Activated CD4-positive, alpha-beta T cell treated with anti-CD3 and anti-CD28 coated beads, Interleukin-2, amount 10 ng/mL, durations not matched to agents 24 days and 14 days (primary cell): ENCODE data around the gene PPP1R27. TPM values are rescaled to one million over a fixed set of nuclear protein-coding genes. Genes with fewer than 3 reads are reported as not detected.

ENCODE experiments used
- DNase-seq: peaks from one replicate; pipeline ENCODE4 v3.0.0; 2022
- H3K27ac Mint-ChIP-seq: one replicate; pipeline ENCODE4 v1.8.0; 2022; ENCODE audit warnings: mild to moderate bottlenecking, mixed read lengths
- H3K27me3 Mint-ChIP-seq: one replicate; pipeline ENCODE4 v1.8.0; 2022; ENCODE audit warnings: mixed read lengths
- H3K36me3 Mint-ChIP-seq: one replicate; pipeline ENCODE4 v1.8.0; 2022; ENCODE audit warnings: low read depth, mild to moderate bottlenecking, mixed read lengths
- H3K4me1 Mint-ChIP-seq: one replicate; pipeline ENCODE4 v1.8.0; 2021; ENCODE audit warnings: mixed read lengths
- H3K4me3 Mint-ChIP-seq: one replicate; pipeline ENCODE4 v1.8.0; 2022; ENCODE audit warnings: mild to moderate bottlenecking, moderate library complexity, mixed read lengths
- H3K9me3 Mint-ChIP-seq: one replicate; pipeline ENCODE4 v1.8.0; 2021; ENCODE audit warnings: mixed read lengths
- intact Hi-C: fragments of 100-400 bp; cut with micrococcal nuclease; formaldehyde crosslinking; loops from one replicate; pipeline ENCODE4 v1.15.1; 2023
- total RNA-seq: library from RNA; stranded (reverse); gene quantifications from 2 replicates; pipeline ENCODE4 v1.2.3, GENCODE V29; 2022

The PPP1R27 gene
- total RNA-seq, 1 donor from 2014 or later, result not detected

GRCh38 chr17:81867170-81867990, 32.5 kb upstream of the PPP1R27 start:
- no peaks in the 10 kb centered on the region for H3K27me3 Mint-ChIP-seq
- H3K36me3 Mint-ChIP-seq, result peaks cover 51% of the 10 kb centered on the region
- H3K9me3 Mint-ChIP-seq, result no peaks in the 10 kb centered on the region
- DNase-seq, result peak; percentile 70
- H3K4me3 Mint-ChIP-seq, result peak overlapping the region; percentile 39
- intact Hi-C loops, result no loop called here
- H3K4me1 Mint-ChIP-seq, result peaks cover 39% of the 10 kb centered on the region
- H3K27ac Mint-ChIP-seq, result peak overlapping the region; percentile 56

- Mint-ChIP-seq H3K4me3 (peak overlapping the region; percentile 5), H3K27me3 (no peaks in the 10 kb centered on the region), H3K27ac (peak overlapping the region; percentile 63), H3K36me3 (peaks cover 51% of the 10 kb centered on the region), H3K9me3 (no peaks in the 10 kb centered on the region), H3K4me1 (peaks cover 41% of the 10 kb centered on the region)
- intact Hi-C loops, result no loop called here
- no peak for DNase-seq
These were observed 31.8 kb upstream of the PPP1R27 start for GRCh38 chr17:81866440-81867169.

GRCh38 chr17:81865733-81866439, 31.0 kb upstream of the PPP1R27 start:
- Mint-ChIP-seq H3K27ac (peak overlapping the region; percentile 63), H3K4me1 (peaks cover 41% of the 10 kb centered on the region), H3K36me3 (peaks cover 49% of the 10 kb centered on the region), H3K9me3 (no peaks in the 10 kb centered on the region), H3K27me3 (no peaks in the 10 kb centered on the region), H3K4me3 (no peak overlapping the region)
- intact Hi-C loops, result no loop called here
- no peak for DNase-seq

GRCh38 chr17:81865358-81865732, 30.5 kb upstream of the PPP1R27 start:
- DNase-seq, result no peak
- no peak overlapping the region for H3K4me3 Mint-ChIP-seq
- H3K36me3 Mint-ChIP-seq, result peaks cover 51% of the 10 kb centered on the region
- H3K4me1 Mint-ChIP-seq, result peaks cover 43% of the 10 kb centered on the region
- intact Hi-C loops, result no loop called here
- H3K27ac Mint-ChIP-seq, result peak overlapping the region; percentile 28
- H3K9me3 Mint-ChIP-seq, result no peaks in the 10 kb centered on the region
- H3K27me3 Mint-ChIP-seq, result no peaks in the 10 kb centered on the region

- Mint-ChIP-seq H3K27ac (peak overlapping the region; percentile 49), H3K4me3 (no peak overlapping the region), H3K9me3 (no peaks in the 10 kb centered on the region), H3K27me3 (no peaks in the 10 kb centered on the region), H3K36me3 (peaks cover 46% of the 10 kb centered on the region), H3K4me1 (peaks cover 40% of the 10 kb centered on the region)
- no peak for DNase-seq
- intact Hi-C loops, result loop anchor here (5.0 kb wide), 2 partner anchors 113 to 158 kb away; partner anchors contain the start of genes ASPSCR1, CENPX and LRRC45
These were observed 29.3 kb upstream of the PPP1R27 start for GRCh38 chr17:81863833-81864768.

GRCh38 chr17:81863123-81863675, 28.3 kb upstream of the PPP1R27 start:
- peaks cover 50% of the 10 kb centered on the region for H3K36me3 Mint-ChIP-seq

GRCh38 chr17:81860756-81861568, 26.1 kb upstream of the PPP1R27 start:
- Mint-ChIP-seq H3K9me3 (no peaks in the 10 kb centered on the region), H3K4me1 (peaks cover 44% of the 10 kb centered on the region), H3K4me3 (peak overlapping the region; percentile 96), H3K36me3 (peaks cover 56% of the 10 kb centered on the region), H3K27ac (peak overlapping the region; percentile 98), H3K27me3 (no peaks in the 10 kb centered on the region)
- peak; percentile 100 for DNase-seq
- intact Hi-C loops, result loop anchor here (1.0 to 5.0 kb wide), 7 partner anchors 9 to 237 kb away; partner anchors contain the start of genes ALYREF, ANAPC11, ASPSCR1 and CENPX

More at GRCh38 chr17:81863123-81863675, 28.3 kb upstream of the PPP1R27 start:
- H3K27ac Mint-ChIP-seq, result peak overlapping the region; percentile 49
- intact Hi-C loops, result loop anchor here (5.0 kb wide), 2 partner anchors 114 to 159 kb away; partner anchors contain the start of genes ASPSCR1, CENPX and LRRC45
- H3K4me1 Mint-ChIP-seq, result peaks cover 46% of the 10 kb centered on the region
- H3K4me3 Mint-ChIP-seq, result peak overlapping the region; percentile 76
- DNase-seq, result no peak
- H3K27me3 Mint-ChIP-seq, result no peaks in the 10 kb centered on the region
- no peaks in the 10 kb centered on the region for H3K9me3 Mint-ChIP-seq

- peaks cover 59% of the 10 kb centered on the region for H3K36me3 Mint-ChIP-seq
These were observed 25.3 kb upstream of the PPP1R27 start, which contains the start of gene P4HB for GRCh38 chr17:81859906-81860755. Gene P4HB (minus strand): TSS chr17:81860535. CDS start chr17:81860471, 64 bp downstream.

GRCh38 chr17:81858967-81859905, 24.4 kb upstream of the PPP1R27 start:
- H3K27me3 Mint-ChIP-seq, result no peaks in the 10 kb centered on the region
- peaks cover 43% of the 10 kb centered on the region for H3K4me1 Mint-ChIP-seq
- peak; percentile 59 for DNase-seq
- intact Hi-C loops, result no loop called here
- peak overlapping the region; percentile 92 for H3K4me3 Mint-ChIP-seq
- H3K27ac Mint-ChIP-seq, result peak overlapping the region; percentile 88
- H3K9me3 Mint-ChIP-seq, result no peaks in the 10 kb centered on the region
- H3K36me3 Mint-ChIP-seq, result peaks cover 59% of the 10 kb centered on the region

More at GRCh38 chr17:81859906-81860755, 25.3 kb upstream of the PPP1R27 start, which contains the start of gene P4HB:
- Mint-ChIP-seq H3K9me3 (no peaks in the 10 kb centered on the region), H3K4me1 (peaks cover 43% of the 10 kb centered on the region), H3K27me3 (no peaks in the 10 kb centered on the region), H3K27ac (peak within 1 kb of the TSS; percentile 98), H3K4me3 (peak within 1 kb of the TSS; percentile 96)
- intact Hi-C loops, result loop anchor here (1.0 to 5.0 kb wide), 4 partner anchors 117 to 238 kb away; partner anchors contain the start of genes ASPSCR1, CENPX, FASN and LRRC45
- DNase-seq, result peak; percentile 80

- peaks cover 60% of the 10 kb centered on the region for H3K36me3 Mint-ChIP-seq
These were observed 23.5 kb upstream of the PPP1R27 start for GRCh38 chr17:81858170-81858966.

More at GRCh38 chr17:81858170-81858966, 23.5 kb upstream of the PPP1R27 start:
- peak overlapping the region; percentile 56 for H3K27ac Mint-ChIP-seq
- H3K27me3 Mint-ChIP-seq, result no peaks in the 10 kb centered on the region
- peaks cover 36% of the 10 kb centered on the region for H3K4me1 Mint-ChIP-seq
- DNase-seq, result no peak
- H3K9me3 Mint-ChIP-seq, result no peaks in the 10 kb centered on the region
- intact Hi-C loops, result no loop called here
- peak overlapping the region; percentile 92 for H3K4me3 Mint-ChIP-seq
